Fibroblast of skin of back (primary cell): ENCODE data around the gene SHOX. TPM values are rescaled to one million over a fixed set of nuclear protein-coding genes. Genes with fewer than 3 reads are reported as not detected.
"Not testable (repeated sequence)": the region's sequence is repeated elsewhere in the genome, so short reads cannot be mapped to it uniquely, and the experiment has no call there.

Source experiments
- DNase-seq: peaks from one replicate; pipeline ENCODE4 v3.0.0-alpha.2; 2013
- polyA plus RNA-seq, 2 experiments: library from polyadenylated mRNA; unstranded; fragments of 120-200 nt; gene quantifications; one replicate each; pipeline ENCODE4 v1.2.1, GENCODE V29; 2013; ENCODE audit not compliant: insufficient read length in 2 of 2

SHOX gene
- polyA plus RNA-seq (2013, experiment 1 of 2; ENCODE audit: insufficient read length) = not detected
- polyA plus RNA-seq (2013, experiment 2 of 2; ENCODE audit: insufficient read length) = 0.12 TPM

DNA sequence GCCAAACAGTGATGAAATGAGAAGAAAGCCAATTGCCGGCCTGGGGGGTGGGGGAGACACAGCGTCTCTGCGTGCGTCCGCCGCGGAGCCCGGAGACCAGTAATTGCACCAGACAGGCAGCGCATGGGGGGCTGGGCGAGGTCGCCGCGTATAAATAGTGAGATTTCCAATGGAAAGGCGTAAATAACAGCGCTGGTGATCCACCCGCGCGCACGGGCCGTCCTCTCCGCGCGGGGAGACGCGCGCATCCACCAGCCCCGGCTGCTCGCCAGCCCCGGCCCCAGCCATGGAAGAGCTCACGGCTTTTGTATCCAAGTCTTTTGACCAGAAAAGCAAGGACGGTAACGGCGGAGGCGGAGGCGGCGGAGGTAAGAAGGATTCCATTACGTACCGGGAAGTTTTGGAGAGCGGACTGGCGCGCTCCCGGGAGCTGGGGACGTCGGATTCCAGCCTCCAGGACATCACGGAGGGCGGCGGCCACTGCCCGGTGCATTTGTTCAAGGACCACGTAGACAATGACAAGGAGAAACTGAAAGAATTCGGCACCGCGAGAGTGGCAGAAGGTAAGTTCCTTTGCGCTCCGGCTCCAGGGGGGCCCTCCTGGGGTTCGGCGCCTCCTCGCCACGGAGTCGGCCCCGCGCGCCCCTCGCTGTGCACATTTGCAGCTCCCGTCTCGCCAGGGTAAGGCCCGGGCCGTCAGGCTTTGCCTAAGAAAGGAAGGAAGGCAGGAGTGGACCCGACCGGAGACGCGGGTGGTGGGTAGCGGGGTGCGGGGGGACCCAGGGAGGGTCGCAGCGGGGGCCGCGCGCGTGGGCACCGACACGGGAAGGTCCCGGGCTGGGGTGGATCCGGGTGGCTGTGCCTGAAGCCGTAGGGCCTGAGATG, at the start of gene SHOX:
Gene SHOX (plus strand): TSS at position 180 of the 885 bp plus-strand sequence. CDS start 107 bp downstream, at position 287.
- no peak for DNase-seq

DNA sequence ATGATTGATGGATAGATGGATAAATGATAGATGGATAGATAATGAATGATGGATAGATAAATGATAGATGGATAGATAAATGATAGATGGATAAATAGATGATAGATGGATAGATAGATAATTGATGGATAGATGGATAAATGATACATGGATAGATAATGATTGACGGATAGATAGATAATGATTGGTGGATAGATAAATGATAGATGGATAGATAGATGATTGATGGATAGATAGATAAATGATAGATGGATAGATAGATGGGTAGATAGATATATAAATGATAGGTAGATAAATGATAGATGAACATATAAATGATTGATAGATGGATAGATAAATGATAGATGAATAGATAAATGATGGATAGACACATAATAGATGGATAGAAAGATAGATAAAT, 49.5 kb upstream of the SHOX start:
- no peak for DNase-seq

DNA sequence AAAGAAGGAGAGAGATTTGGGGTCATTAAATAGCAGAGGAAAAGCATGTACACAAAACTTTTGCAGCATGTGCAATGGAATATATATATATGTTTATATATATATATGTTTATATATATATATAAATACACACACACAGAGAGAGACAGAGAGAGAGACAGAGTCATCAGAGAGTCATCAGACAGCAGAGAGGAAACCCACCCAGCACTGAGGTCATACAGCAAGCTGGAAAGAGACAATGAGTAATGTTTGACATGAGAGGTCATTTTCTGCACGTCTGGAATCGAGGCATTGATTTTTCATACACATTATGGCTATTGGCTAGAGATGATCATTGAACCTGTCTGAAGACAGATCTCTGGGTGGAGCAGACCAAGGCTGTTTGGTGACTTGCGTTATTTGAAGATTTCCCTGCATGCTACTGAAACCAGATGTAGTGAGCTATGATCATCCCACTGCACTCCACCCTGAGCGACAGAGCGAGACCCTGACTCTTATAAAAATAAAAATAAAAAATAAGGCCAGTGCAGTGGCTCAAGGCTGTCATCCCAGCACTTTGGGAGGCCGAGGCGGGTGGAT, 48.8 kb upstream of the SHOX start:
- no peak for DNase-seq

DNA sequence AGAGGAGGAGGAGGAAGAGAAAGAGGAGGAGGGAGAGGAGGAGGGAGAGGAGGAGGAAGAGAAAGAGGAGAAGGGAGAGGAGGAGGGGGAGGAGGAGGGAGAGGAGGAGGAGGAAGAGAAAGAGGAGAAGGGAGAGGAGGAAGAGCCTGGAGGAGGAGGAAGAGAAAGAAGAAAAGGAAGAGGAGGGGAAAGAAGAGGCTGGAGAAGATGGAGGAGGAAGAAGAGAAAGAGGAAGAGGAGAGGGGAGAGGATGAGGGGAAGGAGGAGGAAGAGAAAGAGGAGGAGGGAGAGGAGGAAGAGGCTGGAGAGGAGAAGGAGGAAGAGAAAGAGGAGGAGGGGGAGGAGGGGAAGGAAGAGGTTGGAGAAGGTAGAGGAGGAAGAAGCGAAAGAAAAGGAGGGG, 46.0 kb upstream of the SHOX start:
- no peak for DNase-seq

DNA sequence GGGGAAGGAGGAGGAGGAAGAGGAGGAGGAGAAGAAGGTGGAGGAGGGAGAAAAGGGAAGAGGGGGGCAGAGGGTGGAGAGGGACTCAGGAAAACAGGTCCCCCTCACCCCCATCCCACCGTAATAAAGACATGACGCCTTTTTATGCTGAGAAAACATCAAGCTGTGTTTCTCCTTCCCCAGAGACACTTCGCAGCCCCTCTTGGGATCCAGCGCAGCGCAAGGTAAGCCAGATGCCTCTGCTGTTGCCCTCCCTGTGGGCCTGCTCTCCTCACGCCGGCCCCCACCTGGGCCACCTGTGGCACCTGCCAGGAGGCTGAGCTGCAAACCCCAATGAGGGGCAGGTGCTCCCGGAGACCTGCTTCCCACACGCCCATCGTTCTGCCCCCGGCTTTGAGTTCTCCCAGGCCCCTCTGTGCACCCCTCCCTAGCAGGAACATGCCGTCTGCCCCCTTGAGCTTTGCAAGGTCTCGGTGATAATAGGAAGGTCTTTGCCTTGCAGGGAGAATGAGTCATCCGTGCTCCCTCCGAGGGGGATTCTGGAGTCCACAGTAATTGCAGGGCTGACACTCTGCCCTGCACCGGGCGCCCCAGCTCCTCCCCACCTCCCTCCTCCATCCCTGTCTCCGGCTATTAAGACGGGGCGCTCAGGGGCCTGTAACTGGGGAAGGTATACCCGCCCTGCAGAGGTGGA, 45.3 kb upstream of the SHOX start:
- DNase-seq = no peak

DNA sequence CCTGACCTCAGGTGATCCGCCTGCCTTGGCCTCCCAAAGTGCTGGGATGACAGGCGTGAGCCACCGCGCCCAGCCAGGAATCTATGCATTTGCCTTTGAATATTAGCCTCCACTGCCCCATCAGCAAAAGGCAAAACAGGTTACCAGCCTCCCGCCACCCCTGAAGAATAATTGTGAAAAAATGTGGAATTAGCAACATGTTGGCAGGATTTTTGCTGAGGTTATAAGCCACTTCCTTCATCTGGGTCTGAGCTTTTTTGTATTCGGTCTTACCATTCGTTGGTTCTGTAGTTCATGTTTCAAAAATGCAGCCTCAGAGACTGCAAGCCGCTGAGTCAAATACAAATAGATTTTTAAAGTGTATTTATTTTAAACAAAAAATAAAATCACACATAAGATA, 44.2 kb upstream of the SHOX start:
- DNase-seq = no peak

DNA sequence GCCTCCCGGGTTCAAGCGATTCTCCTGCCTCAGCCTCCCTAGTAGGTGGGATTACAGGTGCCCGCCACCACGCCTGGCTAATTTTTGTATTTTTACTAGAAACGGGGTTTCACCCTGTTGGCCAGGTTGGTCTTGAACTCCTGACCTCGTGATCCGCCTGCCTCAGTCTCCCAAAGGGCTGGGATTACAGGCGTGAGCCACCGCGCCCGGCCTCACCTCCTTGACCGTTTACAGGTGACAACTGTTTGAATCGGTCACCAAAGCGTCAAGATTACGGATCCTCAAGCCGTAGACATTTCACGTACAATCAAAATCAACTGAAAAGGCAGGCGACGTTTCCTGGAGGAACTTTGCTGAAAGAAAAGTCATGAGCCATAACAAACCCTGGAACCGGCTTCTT, 41.3 kb upstream of the SHOX start:
- not testable (repeated sequence) for DNase-seq

DNA sequence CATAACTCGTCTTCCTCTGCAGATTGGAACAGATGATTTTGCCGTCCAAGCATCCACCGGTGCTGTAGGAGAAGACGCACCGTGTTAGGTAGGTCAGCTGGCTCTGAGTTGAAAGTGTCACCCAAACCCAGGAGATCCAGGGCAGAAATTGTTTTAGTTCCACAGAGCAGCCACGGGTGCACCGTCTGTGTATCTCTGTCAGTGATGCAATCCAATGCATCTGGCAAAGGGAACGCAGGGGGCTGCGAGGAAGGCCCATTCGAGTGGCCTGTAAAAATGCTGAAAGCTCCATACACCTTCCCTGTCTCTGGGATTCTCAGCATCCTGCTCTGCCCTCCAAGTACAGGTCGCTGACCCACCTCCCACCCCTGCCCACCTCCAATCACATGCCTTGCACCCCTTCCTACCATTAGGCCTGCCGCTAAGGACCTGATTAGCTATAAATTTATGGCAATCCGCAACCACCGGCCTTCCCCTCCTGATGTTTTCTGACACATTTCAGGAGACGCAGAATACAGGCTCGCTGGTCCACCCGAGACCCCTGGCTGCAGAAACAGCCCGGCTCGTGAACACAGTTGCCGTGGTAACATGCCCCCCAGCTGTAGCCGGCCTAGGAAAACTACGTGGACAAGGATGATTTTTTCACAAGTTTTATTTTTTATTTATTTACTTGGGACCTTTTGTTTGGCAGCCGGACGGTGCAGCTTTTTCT, 39.7 kb upstream of the SHOX start:
- DNase-seq = no peak

DNA sequence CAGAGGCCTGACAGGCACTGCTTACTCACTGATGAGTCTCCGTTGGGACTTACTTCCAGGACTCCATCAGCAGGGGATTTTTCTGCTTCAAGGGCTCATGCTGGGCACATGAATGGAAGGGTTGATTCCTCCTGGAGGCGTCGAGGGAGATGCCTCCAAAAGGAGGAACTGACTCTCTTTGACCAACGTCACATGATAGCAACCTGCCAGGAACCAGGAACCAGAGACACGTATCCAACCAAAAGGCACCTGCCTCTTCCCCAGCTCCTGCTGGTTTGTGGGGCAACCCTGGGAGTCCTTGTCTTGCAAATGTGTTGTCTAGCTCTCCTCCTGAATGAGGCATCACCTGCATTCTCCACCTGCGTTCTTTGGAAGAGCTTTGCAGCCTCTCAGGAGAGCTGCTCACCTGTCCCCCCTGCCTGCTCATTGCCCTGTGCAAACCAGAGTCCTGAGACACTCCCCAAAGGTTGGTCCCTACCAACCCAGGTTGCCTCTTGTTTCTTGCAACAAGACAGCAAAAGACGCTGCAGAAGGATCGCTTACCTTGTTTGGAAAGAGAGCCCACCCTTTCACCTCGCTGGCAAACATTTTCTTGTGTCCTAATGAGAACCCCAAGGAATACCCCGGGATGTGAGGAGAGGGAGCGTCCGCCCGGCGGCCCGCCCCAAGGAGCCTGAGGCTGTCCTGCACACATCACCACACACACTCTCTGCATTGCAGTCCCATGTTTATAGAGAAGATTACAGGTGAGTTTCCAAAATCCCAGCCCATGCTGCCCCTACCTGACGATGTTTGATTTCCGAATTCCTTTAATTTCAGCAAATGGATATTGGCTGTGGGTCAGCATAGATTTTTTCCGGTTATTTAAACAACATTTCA, 30.5 kb upstream of the SHOX start:
- DNase-seq = no peak

DNA sequence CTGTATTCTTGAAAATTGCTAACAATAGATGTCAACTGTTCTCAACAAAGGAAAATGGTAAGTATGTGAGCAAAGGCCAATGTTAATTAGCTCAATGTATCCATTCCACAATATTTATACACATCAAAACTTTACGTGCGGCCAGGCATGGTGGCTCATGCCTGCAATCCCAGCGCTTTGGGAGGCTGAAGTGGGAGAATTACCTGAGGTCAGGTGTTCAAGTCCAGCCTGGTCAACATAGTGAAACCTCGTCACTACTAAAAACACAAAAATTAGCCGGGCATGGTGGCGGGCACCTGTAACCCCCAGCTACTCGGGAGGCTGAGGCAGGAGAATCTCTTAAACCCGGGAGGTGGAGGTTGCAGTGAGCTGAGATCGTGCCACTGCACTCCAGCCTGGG, 27.6 kb upstream of the SHOX start:
- not testable (repeated sequence) for DNase-seq

DNA sequence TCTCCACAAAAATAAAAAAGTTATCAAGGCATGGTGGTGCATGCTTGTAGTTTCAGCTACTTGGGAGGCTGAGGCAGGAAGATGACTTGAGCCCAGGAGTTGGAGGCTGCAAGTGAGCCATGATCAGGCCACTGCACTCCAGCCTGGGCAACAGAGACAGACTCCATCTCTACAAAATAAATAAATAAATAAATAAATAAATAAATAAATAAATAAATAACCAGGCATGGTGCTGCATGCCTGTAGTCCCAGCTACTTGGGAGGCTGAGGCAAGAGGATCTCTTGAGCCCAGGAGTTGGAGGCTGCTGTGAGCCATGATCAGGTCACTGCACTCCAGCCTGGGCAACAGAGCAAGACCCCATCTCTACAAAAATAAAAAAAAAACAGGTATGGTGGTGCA, 26.0 kb upstream of the SHOX start:
- DNase-seq = not testable (repeated sequence)

DNA sequence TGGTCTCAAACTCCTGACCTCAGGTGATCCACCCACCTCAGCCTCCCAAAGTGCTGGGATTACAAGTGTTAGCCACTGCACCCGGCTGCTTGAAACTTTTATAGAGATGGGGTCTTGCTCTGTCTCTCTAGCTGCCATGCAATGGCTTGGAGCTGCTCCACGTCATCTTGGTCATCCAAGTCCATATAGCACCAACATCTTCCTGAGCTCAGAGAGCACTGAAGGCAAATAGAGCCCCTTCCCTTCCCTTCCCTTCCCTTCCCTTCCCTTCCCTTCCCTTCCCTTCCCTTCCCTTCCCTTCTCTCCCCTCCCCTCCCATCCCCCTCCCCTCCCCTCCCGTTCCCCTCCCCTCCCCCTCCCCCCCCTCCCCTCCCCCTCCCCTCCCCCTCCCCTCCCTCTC, 22.5 kb upstream of the SHOX start:
- not testable (repeated sequence) for DNase-seq

DNA sequence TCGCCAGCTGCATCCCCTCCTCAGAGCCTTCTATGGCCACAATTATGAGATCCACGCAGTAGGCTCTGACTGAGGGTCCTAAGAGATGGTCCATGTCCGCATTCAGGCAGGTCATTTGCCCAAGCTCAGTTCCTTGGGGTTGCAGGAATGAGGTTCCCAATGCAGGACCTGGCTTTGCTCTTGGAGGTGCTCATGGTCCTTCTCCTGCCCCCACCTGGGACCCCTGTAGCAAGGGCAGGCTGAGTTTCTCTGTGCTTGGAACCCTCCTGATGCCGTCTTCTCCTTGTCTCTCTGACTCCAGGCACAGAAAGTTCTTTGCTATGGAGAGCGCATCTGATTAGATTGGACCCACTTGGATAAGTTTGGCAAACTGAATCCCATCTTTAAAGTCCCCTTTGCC, 16.5 kb upstream of the SHOX start:
- no peak for DNase-seq

DNA sequence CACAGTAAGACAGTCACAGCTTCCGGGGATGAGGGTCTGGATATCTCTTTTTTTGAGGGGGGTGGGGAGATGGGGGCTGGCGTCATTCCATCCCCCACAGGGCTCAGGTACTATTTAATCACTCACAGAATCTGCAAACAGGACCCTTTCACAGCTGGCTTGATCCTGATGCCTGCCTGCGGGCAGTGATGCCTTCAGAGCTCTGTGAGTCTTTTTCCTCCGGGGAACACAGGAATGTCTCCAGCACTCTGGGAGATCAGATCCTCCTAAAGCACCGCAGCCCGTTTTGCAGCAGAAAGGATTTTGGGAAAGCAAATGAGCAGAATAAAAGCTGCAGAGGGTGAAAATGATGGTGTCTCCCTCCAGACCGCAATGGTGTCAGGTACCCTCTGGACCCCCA, 13.2 kb upstream of the SHOX start:
- DNase-seq = no peak

DNA sequence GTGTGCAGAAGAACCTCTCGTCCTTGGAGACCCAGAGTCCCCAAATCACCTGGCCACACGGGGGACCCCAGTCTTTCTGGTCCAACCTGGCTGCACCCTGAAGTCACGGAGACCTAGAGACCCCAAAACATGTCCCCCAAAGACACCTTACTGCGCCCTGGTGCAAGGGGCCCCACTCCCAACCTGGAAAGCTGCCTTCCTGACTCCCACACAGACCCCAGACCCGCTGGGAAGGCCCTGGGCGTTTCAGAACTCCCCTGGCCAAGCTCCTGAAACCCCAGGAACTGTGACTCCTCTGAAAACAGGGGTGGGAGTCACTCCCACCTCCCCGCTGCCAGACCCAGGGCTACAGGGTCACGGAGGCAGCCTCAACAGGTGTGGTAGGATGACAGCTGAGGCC, 12.7 kb upstream of the SHOX start:
- no peak for DNase-seq

DNA sequence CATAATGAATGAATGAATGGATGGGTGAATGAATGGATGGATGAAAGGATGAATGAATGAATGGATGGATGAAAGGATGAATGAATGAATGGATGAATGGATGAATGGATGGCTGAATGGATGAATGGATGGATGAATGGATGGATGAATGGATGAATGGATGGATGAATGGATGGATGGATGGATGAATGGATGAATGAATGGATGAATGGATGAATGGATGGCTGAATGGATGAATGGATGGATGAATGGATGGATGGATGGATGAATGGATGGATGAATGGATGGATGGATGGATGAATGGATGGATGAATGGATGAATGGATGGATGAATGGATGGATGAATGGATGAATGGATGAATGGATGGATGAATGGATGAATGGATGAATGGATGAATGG, 12.3 kb upstream of the SHOX start:
- DNase-seq = not testable (repeated sequence)

DNA sequence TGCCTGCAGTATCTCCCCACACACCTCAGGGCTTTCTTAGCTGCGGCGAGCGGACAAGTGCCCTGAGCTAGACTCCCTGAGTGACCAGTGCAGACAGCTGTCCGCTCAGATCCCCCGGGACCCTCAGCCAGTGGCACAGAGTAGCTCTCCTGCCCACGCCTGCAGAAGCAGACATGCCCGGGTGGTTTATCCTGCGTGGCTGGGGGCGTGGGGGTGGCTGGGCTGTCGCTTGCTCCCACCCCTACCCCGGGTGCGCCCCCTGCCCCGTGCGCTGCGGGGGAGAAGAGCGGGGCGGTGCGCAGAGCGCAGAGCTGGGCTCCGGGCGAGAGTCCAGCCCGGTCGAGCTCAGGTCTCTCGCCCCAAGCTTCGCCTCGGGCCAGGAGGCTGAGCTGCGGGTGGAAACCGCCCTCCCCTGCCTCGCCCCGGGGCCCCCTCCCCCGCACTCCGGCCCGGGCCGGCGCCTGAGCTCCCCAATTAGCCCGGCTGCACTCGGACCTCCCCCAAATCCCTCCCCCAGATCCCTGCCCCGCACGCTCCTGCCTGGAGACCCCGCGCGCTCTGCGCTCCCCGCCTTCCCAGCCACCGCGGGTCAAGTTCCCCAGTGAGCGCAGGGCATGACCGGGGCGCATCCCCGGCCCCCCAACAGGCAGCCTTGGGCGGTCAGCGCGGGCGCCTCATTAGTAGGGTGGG, 11.7 kb upstream of the SHOX start:
- DNase-seq = no peak

DNA sequence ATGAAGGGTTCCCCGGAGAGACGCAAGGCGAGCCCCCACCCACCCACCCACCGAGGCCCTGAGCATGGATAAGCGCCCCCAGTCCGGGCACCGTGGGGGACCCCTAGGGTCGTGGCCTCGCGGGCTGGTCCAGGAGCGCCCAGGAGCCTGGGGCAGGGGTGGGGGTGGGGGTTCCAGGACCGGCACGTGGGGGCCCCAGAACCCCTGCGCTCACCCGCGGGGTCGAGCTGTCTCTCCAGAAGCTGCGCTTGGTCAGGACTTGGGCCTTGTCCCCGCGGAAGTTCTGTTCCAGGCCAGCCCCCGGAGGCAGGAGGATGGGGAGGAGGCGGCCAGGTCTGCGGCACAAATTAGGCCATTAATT, 11.2 kb upstream of the SHOX start:
- no peak for DNase-seq

DNA sequence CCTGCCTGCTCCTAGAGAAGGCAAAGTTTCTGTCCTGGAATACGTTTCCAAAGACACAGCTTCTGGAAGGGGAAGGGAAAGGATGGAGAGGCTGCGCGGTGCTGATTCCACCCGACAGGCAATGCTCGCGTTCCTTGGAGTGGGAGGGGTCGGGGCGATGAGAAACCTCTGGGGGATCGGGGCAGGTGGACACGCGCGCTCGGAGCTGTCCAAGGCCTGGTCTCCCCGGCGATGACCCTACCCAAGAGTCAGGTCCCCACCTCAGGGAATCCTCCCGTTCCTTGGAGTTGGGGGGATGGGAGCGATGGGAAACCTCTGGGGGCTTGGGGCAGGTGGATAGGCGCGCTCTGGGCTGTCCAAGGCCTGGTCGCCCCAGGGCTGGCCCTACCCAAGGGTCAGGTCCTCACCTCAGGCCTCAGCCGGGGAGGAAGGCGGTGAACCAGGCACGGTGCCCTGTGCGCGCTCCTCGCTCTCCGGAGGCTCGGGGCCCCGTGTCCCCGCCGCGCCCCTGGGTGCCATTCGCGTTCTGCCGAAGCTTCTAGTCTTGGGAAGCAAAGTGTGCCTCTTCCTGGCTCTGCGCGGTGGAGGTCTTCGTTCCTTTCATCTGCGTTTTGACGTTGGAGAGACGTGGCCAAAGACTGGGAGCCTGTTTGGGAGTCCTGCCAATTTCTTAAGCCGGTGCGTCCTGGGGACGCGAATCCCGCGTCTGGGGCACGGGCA, 10.6 kb upstream of the SHOX start:
- DNase-seq = no peak

DNA sequence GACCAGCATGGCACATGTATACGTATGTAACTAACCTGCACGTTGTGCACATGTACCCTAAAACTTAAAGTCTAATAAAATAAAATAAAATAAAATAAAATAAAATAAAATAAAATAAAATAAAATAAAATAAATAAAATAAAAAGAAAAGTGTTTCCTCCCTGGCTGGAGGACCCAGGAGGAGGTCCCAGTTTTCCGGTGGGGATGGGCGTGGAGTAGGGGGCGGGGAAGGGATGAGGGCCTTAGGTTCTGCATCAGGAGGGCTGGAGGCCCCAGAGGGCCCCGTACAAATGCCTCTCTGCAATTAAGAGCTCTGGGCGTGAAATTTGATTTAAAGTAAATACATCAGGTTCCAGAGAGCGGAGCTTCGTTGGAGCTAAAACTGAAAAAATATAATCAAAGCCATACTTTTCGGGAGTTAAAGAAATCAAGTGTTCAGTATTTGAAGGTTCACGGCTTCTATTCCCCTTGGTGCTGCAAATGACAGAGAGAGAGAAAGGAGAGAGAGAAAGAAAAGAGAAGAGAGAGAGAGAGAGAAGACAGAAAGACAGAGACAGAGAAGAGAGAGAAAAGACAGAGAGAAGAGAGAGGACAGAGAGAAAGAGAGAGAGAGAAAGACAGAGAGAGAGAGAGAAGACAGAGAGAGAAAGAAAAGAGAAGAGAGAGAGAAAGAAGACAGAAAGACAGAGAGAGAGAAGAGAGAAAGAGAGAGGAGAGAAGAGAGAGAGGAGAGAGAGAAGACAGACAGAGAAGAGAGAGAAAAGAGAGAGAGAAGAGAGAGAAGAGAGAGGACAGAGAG, 8.7 kb upstream of the SHOX start:
- no peak for DNase-seq
